ENCODE data around the gene RGS19. TPM values are rescaled to one million over a fixed set of nuclear protein-coding genes. Genes with fewer than 3 reads are reported as not detected.

RGS19 gene
- total and polyA plus RNA-seq, 4 donors, result 4.9 to 12.9 (median 6.3) TPM

DNA sequence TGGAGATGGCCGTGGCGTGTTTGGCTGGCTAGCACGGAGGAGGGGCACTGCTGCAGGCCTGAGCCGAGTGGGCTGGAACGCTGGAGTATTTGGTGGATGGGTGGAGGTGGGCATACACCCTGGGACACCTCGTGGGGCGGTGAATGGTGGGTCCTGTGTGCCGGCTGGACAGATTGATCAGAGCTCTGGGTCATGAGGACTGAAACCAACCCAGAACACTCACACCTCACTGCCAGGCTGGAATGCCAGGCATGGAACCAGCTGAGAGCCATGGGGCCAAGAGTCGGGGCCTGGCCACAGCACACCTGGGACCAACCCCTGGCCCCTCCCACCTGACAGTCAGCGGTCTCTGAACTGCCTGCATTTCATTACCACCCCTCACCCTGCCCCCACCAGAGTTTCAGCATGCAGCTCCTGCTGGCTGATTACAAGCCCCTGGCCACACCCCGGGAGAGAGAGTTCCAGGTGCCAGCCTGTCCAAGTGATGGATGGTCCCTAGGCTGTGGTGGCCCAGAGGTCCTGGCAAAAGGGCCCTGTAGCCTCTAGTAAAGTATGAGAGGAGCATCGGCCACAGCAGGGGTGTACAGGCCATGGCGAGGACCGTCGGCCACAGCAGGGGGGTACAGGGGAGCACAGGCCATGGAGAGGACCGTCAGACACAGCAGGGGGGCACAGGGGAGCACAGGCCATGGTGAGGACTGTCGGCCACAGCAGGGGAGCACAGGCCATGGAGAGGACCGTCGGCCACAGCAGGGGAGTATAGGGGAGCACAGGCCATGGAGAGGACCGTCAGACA is 24.8 kb upstream of the RGS19 start:
- peaks cover 0 to 6% (median 3%) of the 10 kb centered on the region in 4 donors for H3K4me1 ChIP-seq (ENCODE audit: control insufficient read depth in 4 of 4, insufficient read depth in 4 of 4, low read length in 3 of 4)
- TF ChIP-seq HNF4A (conservative IDR thresholded peaks at IDR 0.05), result no peak
- TF ChIP-seq NR2F2 (IDR thresholded peaks at IDR 0.05), result no peak
- no peak for TF ChIP-seq JUND (IDR thresholded peaks at IDR 0.05)
- TF ChIP-seq, protein P1, sequence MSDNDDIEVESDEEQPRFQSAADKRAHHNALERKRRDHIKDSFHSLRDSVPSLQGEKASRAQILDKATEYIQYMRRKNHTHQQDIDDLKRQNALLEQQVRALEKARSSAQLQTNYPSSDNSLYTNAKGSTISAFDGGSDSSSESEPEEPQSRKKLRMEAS (IDR thresholded peaks at IDR 0.05), result no peak
- H3K9ac ChIP-seq (ENCODE audit: low read depth in 1 of 2, low read length in 2 of 2), result no peak overlapping the region
- no peaks in the 10 kb centered on the region for H3K36me3 ChIP-seq (ENCODE audit: control insufficient read depth in 4 of 4, insufficient read depth in 3 of 4, low read depth in 1 of 4, low read length in 3 of 4)
- WGBS, result 66% methylated on average over 20 of the region's 20 CpGs
- no peaks in the 10 kb centered on the region for H3K9me3 ChIP-seq (ENCODE audit: control insufficient read depth in 4 of 4, low read length in 3 of 4)
- H3K4me3 ChIP-seq (ENCODE audit: low read depth in 1 of 3, low read length in 3 of 3), result no peak overlapping the region
- H3K27me3 ChIP-seq (ENCODE audit: control insufficient read depth in 4 of 4, insufficient read depth in 4 of 4, low read length in 3 of 4), result peaks cover 0 to 3% (median under 1%) of the 10 kb centered on the region in 4 donors
- no peak for DNase-seq (ENCODE audit: low spot score)
- no peak overlapping the region for H3K27ac ChIP-seq (ENCODE audit: low read depth in 1 of 2, low read length in 2 of 2)

DNA sequence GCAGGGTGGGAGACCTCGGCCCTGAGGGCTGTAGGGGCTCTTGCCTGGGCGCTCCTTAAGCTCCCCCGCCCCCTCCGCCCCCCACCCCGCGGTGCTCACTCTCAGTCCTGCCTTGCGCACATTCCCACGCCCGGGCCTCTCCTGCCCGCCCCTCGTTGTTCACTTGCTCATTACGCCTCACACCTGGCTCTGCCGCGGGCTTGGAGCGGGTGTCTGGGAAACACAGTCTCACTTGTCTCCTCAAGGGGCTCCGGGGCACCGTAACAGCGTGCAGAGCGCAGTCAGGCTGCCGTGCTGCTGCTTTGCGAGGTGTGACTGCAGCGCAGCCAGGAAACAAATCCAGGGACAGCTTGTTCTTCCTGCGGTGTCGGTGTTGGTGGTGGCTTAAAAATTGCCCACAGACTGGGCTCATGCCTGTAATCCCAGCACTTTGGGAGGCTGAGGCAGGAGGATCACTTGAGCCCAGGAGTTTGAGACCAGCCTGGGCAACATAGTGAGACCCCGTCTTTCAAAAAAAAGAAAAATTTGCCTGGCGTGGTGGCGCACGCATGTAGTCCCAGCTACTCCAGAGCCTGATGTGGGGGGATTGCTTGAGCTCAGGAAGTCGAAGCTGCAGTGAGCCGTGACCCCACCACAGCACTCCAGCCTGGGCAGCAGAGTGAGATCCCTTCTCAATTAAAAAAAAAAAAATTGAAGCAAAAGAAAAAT is 23.5 kb upstream of the RGS19 start:
- no peaks in the 10 kb centered on the region for H3K36me3 ChIP-seq (ENCODE audit: control insufficient read depth in 4 of 4, insufficient read depth in 3 of 4, low read depth in 1 of 4, low read length in 3 of 4)
- H3K9ac ChIP-seq (ENCODE audit: low read depth in 1 of 2, low read length in 2 of 2), result no peak overlapping the region
- no peak overlapping the region for H3K27ac ChIP-seq (ENCODE audit: low read depth in 1 of 2, low read length in 2 of 2)
- no peaks in the 10 kb centered on the region for H3K9me3 ChIP-seq (ENCODE audit: control insufficient read depth in 4 of 4, low read length in 3 of 4)
- 24% methylated on average over 30 of the region's 30 CpGs for WGBS
- peaks cover 0 to 3% (median under 1%) of the 10 kb centered on the region in 4 donors for H3K27me3 ChIP-seq (ENCODE audit: control insufficient read depth in 4 of 4, insufficient read depth in 4 of 4, low read length in 3 of 4)
- peak overlapping the region in 1 of 3 donors; percentile 40 for H3K4me3 ChIP-seq (ENCODE audit: low read depth in 1 of 3, low read length in 3 of 3)
- TF ChIP-seq RXRA (IDR thresholded peaks at IDR 0.05), result no peak
- TF ChIP-seq JUND (IDR thresholded peaks at IDR 0.05), result no peak
- no peak for TF ChIP-seq SP1 (IDR thresholded peaks at IDR 0.05)
- TF ChIP-seq, protein P2, sequence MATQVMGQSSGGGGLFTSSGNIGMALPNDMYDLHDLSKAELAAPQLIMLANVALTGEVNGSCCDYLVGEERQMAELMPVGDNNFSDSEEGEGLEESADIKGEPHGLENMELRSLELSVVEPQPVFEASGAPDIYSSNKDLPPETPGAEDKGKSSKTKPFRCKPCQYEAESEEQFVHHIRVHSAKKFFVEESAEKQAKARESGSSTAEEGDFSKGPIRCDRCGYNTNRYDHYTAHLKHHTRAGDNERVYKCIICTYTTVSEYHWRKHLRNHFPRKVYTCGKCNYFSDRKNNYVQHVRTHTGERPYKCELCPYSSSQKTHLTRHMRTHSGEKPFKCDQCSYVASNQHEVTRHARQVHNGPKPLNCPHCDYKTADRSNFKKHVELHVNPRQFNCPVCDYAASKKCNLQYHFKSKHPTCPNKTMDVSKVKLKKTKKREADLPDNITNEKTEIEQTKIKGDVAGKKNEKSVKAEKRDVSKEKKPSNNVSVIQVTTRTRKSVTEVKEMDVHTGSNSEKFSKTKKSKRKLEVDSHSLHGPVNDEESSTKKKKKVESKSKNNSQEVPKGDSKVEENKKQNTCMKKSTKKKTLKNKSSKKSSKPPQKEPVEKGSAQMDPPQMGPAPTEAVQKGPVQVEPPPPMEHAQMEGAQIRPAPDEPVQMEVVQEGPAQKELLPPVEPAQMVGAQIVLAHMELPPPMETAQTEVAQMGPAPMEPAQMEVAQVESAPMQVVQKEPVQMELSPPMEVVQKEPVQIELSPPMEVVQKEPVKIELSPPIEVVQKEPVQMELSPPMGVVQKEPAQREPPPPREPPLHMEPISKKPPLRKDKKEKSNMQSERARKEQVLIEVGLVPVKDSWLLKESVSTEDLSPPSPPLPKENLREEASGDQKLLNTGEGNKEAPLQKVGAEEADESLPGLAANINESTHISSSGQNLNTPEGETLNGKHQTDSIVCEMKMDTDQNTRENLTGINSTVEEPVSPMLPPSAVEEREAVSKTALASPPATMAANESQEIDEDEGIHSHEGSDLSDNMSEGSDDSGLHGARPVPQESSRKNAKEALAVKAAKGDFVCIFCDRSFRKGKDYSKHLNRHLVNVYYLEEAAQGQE (IDR thresholded peaks at IDR 0.05), result no peak
- TF ChIP-seq ATF3 (IDR thresholded peaks at IDR 0.05), result no peak
- no peak for TF ChIP-seq HNF4A (conservative IDR thresholded peaks at IDR 0.05)
- no peak for TF ChIP-seq YY1 (IDR thresholded peaks at IDR 0.05)
- no peak for TF ChIP-seq FOXA1 (IDR thresholded peaks at IDR 0.05)
- no peak for TF ChIP-seq NR2F2 (IDR thresholded peaks at IDR 0.05)
- no peak for DNase-seq (ENCODE audit: low spot score)
- H3K4me1 ChIP-seq (ENCODE audit: control insufficient read depth in 4 of 4, insufficient read depth in 4 of 4, low read length in 3 of 4), result peaks cover 0 to 6% (median 3%) of the 10 kb centered on the region in 4 donors

Measured in liver (tissue), 9 donors.